Mammary epithelial cell (primary cell): Measurements from ENCODE around the gene KCNG2.

Experiments used
- CTCF ChIP-seq, 2 donors: IDR thresholded peaks in 1 of 2; conservative IDR thresholded peaks in 1 of 2; 2 replicates each; pipeline ENCODE4 v1.5.1; 2011 to 2012; ENCODE audit warnings: inconsistent platforms in 2 of 2, low read length in 2 of 2, mild to moderate bottlenecking in 2 of 2, control low read depth in 1 of 2, low read depth in 1 of 2; ENCODE audit not compliant: insufficient read depth in 1 of 2; ENCODE audit errors: extremely low read depth in 1 of 2
- EZH2 ChIP-seq: IDR thresholded peaks from 2 replicates; pipeline ENCODE4 v1.6.1; 2012; ENCODE audit warnings: low read length, inconsistent platforms, borderline replicate concordance

- TF ChIP-seq CTCF (conservative IDR thresholded peaks at IDR 0.05 in 1 of 2, IDR thresholded peaks at IDR 0.05 in 1 of 2; ENCODE audit: extremely low read depth in 1 of 2, insufficient read depth in 1 of 2, low read depth in 1 of 2, low read length in 2 of 2): no peak
- TF ChIP-seq EZH2: peak; percentile 36
Measured at GRCh38 chr18:79798999-79799370, 1.2 kb downstream of the KCNG2 start.
